HG03457 (cell line): ENCODE measurements around the gene AREG.

Source experiments
- ATAC-seq: cut with Tn5 transposase; IDR thresholded peaks from one replicate; pipeline ENCODE4 v1.9.1; 2021; ENCODE audit warnings: moderate number of reproducible peaks; ENCODE audit not compliant: unreplicated experiment

The AREG gene

GRCh38 chr4:74456849-74457395, 12.0 kb downstream of the AREG start:
- ATAC-seq: no peak

GRCh38 chr4:74460833-74461232, 15.9 kb downstream of the AREG start:
- ATAC-seq: no peak

GRCh38 chr4:74463123-74463522, 18.2 kb downstream of the AREG start:
- ATAC-seq: no peak

- no peak for ATAC-seq
These were observed 19.4 kb downstream of the AREG start for GRCh38 chr4:74464291-74464690.

- ATAC-seq: no peak
These were observed 21.3 kb downstream of the AREG start for GRCh38 chr4:74466242-74466641.

GRCh38 chr4:74471264-74471663, 26.3 kb downstream of the AREG start:
- ATAC-seq: no peak

GRCh38 chr4:74473155-74473811, 28.3 kb downstream of the AREG start:
- ATAC-seq: no peak

- no peak for ATAC-seq
These were observed 29.6 kb downstream of the AREG start for GRCh38 chr4:74474345-74475090.

- ATAC-seq: no peak
These were observed 30.3 kb downstream of the AREG start for GRCh38 chr4:74475091-74475800.

- no peak for ATAC-seq
These were observed 31.0 kb downstream of the AREG start for GRCh38 chr4:74475946-74476345.

- no peak for ATAC-seq
These were observed 34.1 kb downstream of the AREG start for GRCh38 chr4:74479009-74479408.

- ATAC-seq: no peak
These were observed 35.3 kb downstream of the AREG start for GRCh38 chr4:74480267-74480666.

GRCh38 chr4:74481891-74482609, 37.1 kb downstream of the AREG start:
- ATAC-seq: no peak

GRCh38 chr4:74483226-74483911, 38.4 kb downstream of the AREG start:
- ATAC-seq: no peak

GRCh38 chr4:74486905-74487304, 42.0 kb downstream of the AREG start:
- ATAC-seq: no peak

- no peak for ATAC-seq
These were observed 42.8 kb downstream of the AREG start for GRCh38 chr4:74487771-74488170.

- ATAC-seq: no peak
These were observed 45.8 kb downstream of the AREG start for GRCh38 chr4:74490736-74491135.

- peak; percentile 69 for ATAC-seq
These were observed 55.2 kb downstream of the AREG start for GRCh38 chr4:74499986-74500781.

- no peak for ATAC-seq
These were observed 56.6 kb downstream of the AREG start for GRCh38 chr4:74501579-74501978.

- ATAC-seq: no peak
These were observed 58.6 kb downstream of the AREG start for GRCh38 chr4:74503580-74503979.
